Trophoblast cell (in vitro differentiated cells and primary cell): ENCODE results near the gene INKA2.

Experiments
- DNase-seq, 2 donors: peaks; one replicate each; pipeline ENCODE4 v3.0.0-alpha.2; 2016
- H2AFZ ChIP-seq: 2 replicates; pipeline ENCODE4 v1.6.1; 2013; ENCODE audit warnings: low read length, moderate library complexity, mild to moderate bottlenecking; ENCODE audit not compliant: insufficient read depth, poor library complexity
- H2AK5ac ChIP-seq: 2 replicates; pipeline ENCODE4 v1.6.1; 2013; ENCODE audit warnings: mild to moderate bottlenecking, low read length
- H2BK120ac ChIP-seq: 2 replicates; pipeline ENCODE4 v1.6.1; 2013; ENCODE audit warnings: low read length, mild to moderate bottlenecking, moderate library complexity; ENCODE audit not compliant: insufficient read depth, poor library complexity
- H2BK12ac ChIP-seq: 2 replicates; pipeline ENCODE4 v1.6.1; 2013; ENCODE audit warnings: mild to moderate bottlenecking, low read length, moderate library complexity
- H2BK5ac ChIP-seq: 2 replicates; pipeline ENCODE4 v1.6.1; 2013; ENCODE audit warnings: low read length, low read depth, moderate library complexity, mild to moderate bottlenecking; ENCODE audit not compliant: poor library complexity
- H3K14ac ChIP-seq: 2 replicates; pipeline ENCODE4 v1.6.1; 2013; ENCODE audit warnings: mild to moderate bottlenecking, low read length
- H3K18ac ChIP-seq: 2 replicates; pipeline ENCODE4 v1.6.1; 2013; ENCODE audit warnings: mild to moderate bottlenecking, low read length
- H3K23ac ChIP-seq: 2 replicates; pipeline ENCODE4 v1.6.1; 2013; ENCODE audit warnings: low read length
- H3K27ac ChIP-seq: 2 replicates; pipeline ENCODE4 v1.5.1; 2013; ENCODE audit warnings: low read depth, mild to moderate bottlenecking, inconsistent platforms, low read length, moderate library complexity
- H3K27me3 ChIP-seq: 2 replicates; pipeline ENCODE4 v1.6.1; 2013; ENCODE audit warnings: inconsistent platforms, mild to moderate bottlenecking, low read length, moderate library complexity; ENCODE audit not compliant: insufficient read depth
- H3K36me3 ChIP-seq, 2 experiments: 1 replicate in 1 of 2; 2 replicates in 1 of 2; pipeline ENCODE4 v1.6.1; 2013; ENCODE audit warnings: low read length in 2 of 2, mild to moderate bottlenecking in 2 of 2, moderate library complexity in 1 of 2; ENCODE audit not compliant: insufficient read depth in 2 of 2, control insufficient read depth in 1 of 2
- H3K4ac ChIP-seq: 2 replicates; pipeline ENCODE4 v1.6.1; 2013; ENCODE audit warnings: low read depth, mild to moderate bottlenecking, low read length, moderate library complexity
- H3K4me1 ChIP-seq, 2 experiments: 1 replicate in 1 of 2; 2 replicates in 1 of 2; pipeline ENCODE4 v1.6.1; 2013; ENCODE audit warnings: low read length in 2 of 2, mild to moderate bottlenecking in 2 of 2, moderate library complexity in 1 of 2; ENCODE audit not compliant: insufficient read depth in 2 of 2, control insufficient read depth in 1 of 2
- H3K4me2 ChIP-seq: 2 replicates; pipeline ENCODE4 v1.6.1; 2013; ENCODE audit warnings: inconsistent platforms, mild to moderate bottlenecking, low read length, moderate library complexity
- H3K4me3 ChIP-seq: 2 replicates; pipeline ENCODE4 v1.5.1; 2013; ENCODE audit warnings: mild to moderate bottlenecking, low read depth, low read length, inconsistent platforms
- H3K79me1 ChIP-seq: one replicate; pipeline ENCODE4 v1.6.1; 2013; ENCODE audit warnings: low read length
- H3K79me2 ChIP-seq: 2 replicates; pipeline ENCODE4 v1.6.1; 2013; ENCODE audit warnings: low read length, mild to moderate bottlenecking; ENCODE audit not compliant: control insufficient read depth, insufficient read depth, poor library complexity
- H3K9ac ChIP-seq: 2 replicates; pipeline ENCODE4 v1.6.1; 2013; ENCODE audit warnings: mild to moderate bottlenecking, low read length
- H3K9me3 ChIP-seq: 2 replicates; pipeline ENCODE4 v1.6.1; 2013; ENCODE audit warnings: low read depth, mild to moderate bottlenecking, control low read depth, inconsistent platforms, low read length; ENCODE audit not compliant: insufficient read depth
- H4K12ac ChIP-seq: 2 replicates; pipeline ENCODE4 v1.6.1; 2013; ENCODE audit warnings: low read depth, mild to moderate bottlenecking, low read length, moderate library complexity
- H4K8ac ChIP-seq: 2 replicates; pipeline ENCODE4 v1.6.1; 2013; ENCODE audit warnings: low read depth, mild to moderate bottlenecking, low read length, moderate library complexity
- H4K91ac ChIP-seq: one replicate; pipeline ENCODE4 v1.6.1; 2013; ENCODE audit warnings: low read depth, mild to moderate bottlenecking, low read length, moderate library complexity
- WGBS: extraction: QIAGEN DNeasy Blood & Tissue Kit; methylation state at CpG from one replicate; pipeline ENCODE4 v1.1.7; 2013; ENCODE audit warnings: missing lambda C conversion rate; ENCODE audit not compliant: insufficient read length, insufficient coverage; ENCODE audit errors: extremely low coverage; 5-methylcytosine and 5-hydroxymethylcytosine counted together

Gene INKA2

DNA sequence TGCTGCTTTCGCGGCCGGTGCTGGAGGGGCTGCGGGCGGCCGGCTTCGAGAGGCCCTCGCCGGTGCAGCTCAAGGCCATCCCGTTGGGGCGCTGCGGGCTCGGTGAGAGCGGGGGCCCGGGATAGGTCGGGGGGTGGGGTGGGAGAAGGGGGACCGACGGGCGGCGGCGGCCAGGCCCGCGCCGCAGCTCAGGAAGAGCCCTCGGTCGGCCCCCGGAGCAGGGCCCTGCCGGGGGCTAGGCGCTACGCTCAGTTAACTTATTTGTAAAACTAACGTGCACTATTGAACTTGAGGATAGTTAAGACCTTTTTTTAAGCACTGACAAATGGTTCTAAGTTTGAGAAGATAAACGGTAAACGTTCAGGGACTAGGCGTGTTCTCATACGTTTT lies 16.9 kb upstream of the INKA2 start:
- Histone ChIP-seq H3K14ac (peak overlapping the region; percentile 83), H3K9me3 (no peaks in the 10 kb centered on the region), H3K9ac (peak overlapping the region; percentile 97), H3K23ac (no peak overlapping the region), H4K12ac (peak overlapping the region; percentile 55), H3K4me2 (peak overlapping the region; percentile 84), H4K91ac (peak overlapping the region; percentile 9), H3K79me2 (peaks cover 4% of the 10 kb centered on the region), H2BK120ac (peak overlapping the region; percentile 65), H3K27me3 (no peaks in the 10 kb centered on the region), H3K36me3 (no peaks in the 10 kb centered on the region), H2BK12ac (no peak overlapping the region), H4K8ac (peak overlapping the region; percentile 89), H2BK5ac (peak overlapping the region; percentile 37), H3K79me1 (peaks cover 4% of the 10 kb centered on the region), H3K4me1 (peaks cover 2 to 4% of the 10 kb centered on the region in 2 experiments), H3K18ac (peak overlapping the region; percentile 33), H2AK5ac (no peak overlapping the region), H3K27ac (peak overlapping the region; percentile 85), H3K4ac (peak overlapping the region; percentile 64), H3K4me3 (peak overlapping the region; percentile 97), H2AFZ (peak overlapping the region; percentile 89)
- no CpG with 5 or more reads among the region's 35 CpGs for WGBS
- no peak for DNase-seq

DNA sequence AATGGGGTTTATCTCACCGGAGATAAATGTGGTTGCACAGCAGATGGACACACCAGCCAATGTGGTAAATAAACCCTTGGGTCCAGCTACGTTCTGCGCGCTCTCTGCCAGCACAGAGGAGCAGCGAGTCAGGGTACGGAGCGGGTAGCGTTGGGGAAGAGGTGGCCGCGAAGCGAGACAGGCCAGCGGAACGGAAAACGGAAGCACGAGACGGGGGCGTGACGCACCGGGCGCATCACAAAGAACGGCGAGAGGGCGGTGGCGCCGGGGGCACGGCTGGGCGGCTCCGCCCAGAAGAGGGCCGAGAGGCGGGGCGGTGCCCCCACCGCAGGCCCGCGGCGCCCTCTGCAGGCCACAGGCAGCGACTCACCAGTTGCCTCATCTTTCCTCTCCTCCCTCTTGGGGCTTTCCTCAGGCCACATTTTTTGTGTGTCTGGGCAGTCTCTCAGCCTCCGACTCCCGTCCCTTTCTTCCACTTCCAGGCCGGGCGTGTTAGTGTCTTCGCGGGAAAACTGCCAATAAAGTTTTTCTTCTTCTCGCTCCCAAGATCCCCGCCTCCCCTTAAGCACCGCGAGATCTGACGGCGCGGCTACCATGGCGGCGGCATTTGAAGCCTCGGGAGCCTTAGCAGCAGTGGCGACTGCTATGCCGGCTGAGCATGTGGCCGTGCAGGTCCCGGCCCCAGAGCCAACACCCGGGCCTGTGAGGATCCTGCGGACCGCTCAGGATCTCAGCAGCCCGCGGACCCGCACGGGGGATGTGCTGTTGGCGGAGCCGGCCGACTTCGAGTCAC lies 16.3 kb upstream of the INKA2 start, which contains the start of gene DDX20:
Gene DDX20 (plus strand): TSS at position 571 of the 793 bp plus-strand sequence. CDS start 24 bp downstream, at position 595.
- no peaks in the 10 kb centered on the region for H3K36me3 ChIP-seq
- peak within 1 kb of the TSS; percentile 94 for H3K4me2 ChIP-seq
- peak within 1 kb of the TSS; percentile 97 for H3K9ac ChIP-seq
- peak within 1 kb of the TSS; percentile 89 for H2AFZ ChIP-seq
- peak within 1 kb of the TSS; percentile 53 for H4K91ac ChIP-seq
- no peak within 1 kb of the TSS for H2AK5ac ChIP-seq
- H3K27ac ChIP-seq: peak within 1 kb of the TSS; percentile 85
- peak within 1 kb of the TSS; percentile 97 for H3K4me3 ChIP-seq
- no peak within 1 kb of the TSS for H2BK12ac ChIP-seq
- peak within 1 kb of the TSS; percentile 33 for H3K18ac ChIP-seq
- peak within 1 kb of the TSS; percentile 37 for H2BK5ac ChIP-seq
- peaks cover 2 to 4% of the 10 kb centered on the region in 2 experiments for H3K4me1 ChIP-seq
- H4K8ac ChIP-seq: peak within 1 kb of the TSS; percentile 89
- peak within 1 kb of the TSS; percentile 83 for H3K14ac ChIP-seq
- H3K4ac ChIP-seq: peak within 1 kb of the TSS; percentile 64
- peak; percentile 94 to 97 for DNase-seq
- WGBS: no CpG with 5 or more reads among the region's 67 CpGs
- H4K12ac ChIP-seq: peak within 1 kb of the TSS; percentile 55
- peaks cover 4% of the 10 kb centered on the region for H3K79me2 ChIP-seq
- no peaks in the 10 kb centered on the region for H3K27me3 ChIP-seq
- H2BK120ac ChIP-seq: peak within 1 kb of the TSS; percentile 65
- no peaks in the 10 kb centered on the region for H3K9me3 ChIP-seq
- H3K79me1 ChIP-seq: peaks cover 4% of the 10 kb centered on the region
- H3K23ac ChIP-seq: no peak within 1 kb of the TSS

DNA sequence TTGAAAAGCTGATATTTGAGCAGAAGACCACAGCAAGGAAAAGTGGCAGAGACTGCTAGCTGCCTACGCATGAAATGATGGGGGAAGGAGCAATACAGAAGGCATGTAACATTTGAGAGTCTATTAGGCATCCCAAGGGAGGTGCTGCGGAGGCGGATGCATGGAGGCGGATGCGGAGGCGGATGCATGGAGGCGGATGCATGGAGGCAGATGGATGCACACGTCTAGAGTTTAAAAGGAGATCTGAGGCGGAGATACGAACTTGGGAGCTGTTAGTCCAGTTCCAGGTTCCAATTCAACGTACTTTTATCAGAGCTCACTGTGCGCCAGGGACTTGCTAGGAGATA lies 15.8 kb upstream of the INKA2 start:
- WGBS: no CpG with 5 or more reads among the region's 12 CpGs
- DNase-seq: peak; percentile 39 to 69

DNA sequence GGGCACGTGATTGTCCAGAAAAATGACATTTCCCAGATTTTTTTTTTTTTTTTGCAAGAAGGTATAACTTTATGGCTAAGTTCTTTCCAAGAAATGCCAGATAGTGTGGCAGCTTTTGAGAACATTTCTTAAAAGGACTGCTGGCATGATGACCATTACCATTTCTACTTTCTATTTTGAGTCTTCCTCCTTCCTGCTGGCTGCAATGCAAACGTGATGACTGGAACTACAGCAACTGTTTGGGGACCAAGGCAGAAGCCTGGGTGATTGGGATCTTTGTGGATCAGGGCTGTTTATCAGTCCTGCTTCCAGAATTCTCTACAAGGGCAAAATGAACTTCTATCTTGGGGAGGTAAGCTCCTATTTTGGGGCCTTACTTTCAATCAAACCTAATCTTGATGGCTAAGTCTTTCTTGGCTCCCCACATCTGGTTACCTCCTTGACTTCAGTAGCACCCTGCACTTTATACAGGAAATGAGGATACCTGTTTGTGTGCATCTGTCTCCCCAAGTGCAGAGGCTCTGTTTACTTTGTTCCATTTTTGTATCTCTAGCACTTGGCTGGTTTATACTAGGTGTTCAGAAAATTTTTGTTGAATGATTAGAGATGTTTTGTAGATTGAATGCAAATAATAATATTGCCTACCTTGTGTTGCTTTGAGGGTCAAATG lies 12.8 kb upstream of the INKA2 start:
- H2BK120ac ChIP-seq: no peak overlapping the region
- no peaks in the 10 kb centered on the region for H3K27me3 ChIP-seq
- H3K36me3 ChIP-seq: no peaks in the 10 kb centered on the region
- H3K27ac ChIP-seq: no peak overlapping the region
- no peak overlapping the region for H3K14ac ChIP-seq
- H3K79me1 ChIP-seq: peaks cover 4% of the 10 kb centered on the region
- DNase-seq: no peak
- H4K12ac ChIP-seq: no peak overlapping the region
- H3K4me3 ChIP-seq: no peak overlapping the region
- H3K9ac ChIP-seq: no peak overlapping the region
- no peak overlapping the region for H3K23ac ChIP-seq
- peaks cover 4% of the 10 kb centered on the region for H3K79me2 ChIP-seq
- no peak overlapping the region for H2BK12ac ChIP-seq
- no peak overlapping the region for H2AK5ac ChIP-seq
- H3K4ac ChIP-seq: no peak overlapping the region
- H2AFZ ChIP-seq: no peak overlapping the region
- no CpG with 5 or more reads among the region's 2 CpGs for WGBS
- no peak overlapping the region for H4K8ac ChIP-seq
- no peak overlapping the region for H2BK5ac ChIP-seq
- H3K4me1 ChIP-seq: peaks cover 2 to 4% of the 10 kb centered on the region in 2 experiments
- H3K9me3 ChIP-seq: no peaks in the 10 kb centered on the region
- no peak overlapping the region for H3K4me2 ChIP-seq
- no peak overlapping the region for H4K91ac ChIP-seq
- no peak overlapping the region for H3K18ac ChIP-seq

More for the DNA sequence above, 15.8 kb upstream of the INKA2 start:
- Histone ChIP-seq H3K4me1 (peaks cover 2 to 4% of the 10 kb centered on the region in 2 experiments), H3K23ac (no peak overlapping the region), H4K8ac (peak overlapping the region; percentile 72), H3K4me3 (peak overlapping the region; percentile 97), H2AK5ac (no peak overlapping the region), H3K27ac (peak overlapping the region; percentile 73), H4K91ac (peak overlapping the region; percentile 15), H3K79me1 (peaks cover 4% of the 10 kb centered on the region), H3K18ac (no peak overlapping the region), H3K9ac (peak overlapping the region; percentile 90), H3K9me3 (no peaks in the 10 kb centered on the region), H3K27me3 (no peaks in the 10 kb centered on the region), H3K79me2 (peaks cover 4% of the 10 kb centered on the region), H2BK120ac (no peak overlapping the region), H2BK12ac (no peak overlapping the region), H3K14ac (peak overlapping the region; percentile 33), H2BK5ac (no peak overlapping the region), H3K4me2 (peak overlapping the region; percentile 94), H4K12ac (peak overlapping the region; percentile 40), H3K4ac (no peak overlapping the region), H3K36me3 (no peaks in the 10 kb centered on the region), H2AFZ (peak overlapping the region; percentile 3)
